Measurements from ENCODE around the gene BMPR1A.

DNA sequence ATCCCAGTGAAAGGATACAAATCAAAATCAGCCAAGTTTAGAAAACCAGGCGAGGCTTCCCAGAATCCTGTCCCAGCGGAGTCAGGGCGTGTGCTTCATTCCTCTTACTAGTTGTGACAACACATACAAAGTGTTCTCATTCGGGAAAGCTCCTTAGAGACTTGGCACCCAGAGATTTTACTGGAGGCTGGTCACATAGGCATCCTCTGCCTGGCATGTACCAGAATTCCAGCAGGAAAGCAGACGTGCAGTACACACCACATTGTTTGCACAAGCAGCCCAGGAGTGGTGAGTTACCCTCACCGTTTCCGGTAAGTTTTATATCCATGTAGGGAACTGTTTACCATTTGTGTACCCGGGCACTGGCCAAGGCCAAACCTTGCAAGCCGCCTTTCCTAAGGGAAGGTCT is 166.1 kb downstream of the BMPR1A start:
- TF ChIP-seq, protein P1, sequence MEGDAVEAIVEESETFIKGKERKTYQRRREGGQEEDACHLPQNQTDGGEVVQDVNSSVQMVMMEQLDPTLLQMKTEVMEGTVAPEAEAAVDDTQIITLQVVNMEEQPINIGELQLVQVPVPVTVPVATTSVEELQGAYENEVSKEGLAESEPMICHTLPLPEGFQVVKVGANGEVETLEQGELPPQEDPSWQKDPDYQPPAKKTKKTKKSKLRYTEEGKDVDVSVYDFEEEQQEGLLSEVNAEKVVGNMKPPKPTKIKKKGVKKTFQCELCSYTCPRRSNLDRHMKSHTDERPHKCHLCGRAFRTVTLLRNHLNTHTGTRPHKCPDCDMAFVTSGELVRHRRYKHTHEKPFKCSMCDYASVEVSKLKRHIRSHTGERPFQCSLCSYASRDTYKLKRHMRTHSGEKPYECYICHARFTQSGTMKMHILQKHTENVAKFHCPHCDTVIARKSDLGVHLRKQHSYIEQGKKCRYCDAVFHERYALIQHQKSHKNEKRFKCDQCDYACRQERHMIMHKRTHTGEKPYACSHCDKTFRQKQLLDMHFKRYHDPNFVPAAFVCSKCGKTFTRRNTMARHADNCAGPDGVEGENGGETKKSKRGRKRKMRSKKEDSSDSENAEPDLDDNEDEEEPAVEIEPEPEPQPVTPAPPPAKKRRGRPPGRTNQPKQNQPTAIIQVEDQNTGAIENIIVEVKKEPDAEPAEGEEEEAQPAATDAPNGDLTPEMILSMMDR (IDR thresholded peaks at IDR 0.05), result no peak
- TF ChIP-seq POLR2AphosphoS5 (IDR thresholded peaks at IDR 0.05; ENCODE audit: low read depth, low read length), result no peak
- TF ChIP-seq, protein P2, sequence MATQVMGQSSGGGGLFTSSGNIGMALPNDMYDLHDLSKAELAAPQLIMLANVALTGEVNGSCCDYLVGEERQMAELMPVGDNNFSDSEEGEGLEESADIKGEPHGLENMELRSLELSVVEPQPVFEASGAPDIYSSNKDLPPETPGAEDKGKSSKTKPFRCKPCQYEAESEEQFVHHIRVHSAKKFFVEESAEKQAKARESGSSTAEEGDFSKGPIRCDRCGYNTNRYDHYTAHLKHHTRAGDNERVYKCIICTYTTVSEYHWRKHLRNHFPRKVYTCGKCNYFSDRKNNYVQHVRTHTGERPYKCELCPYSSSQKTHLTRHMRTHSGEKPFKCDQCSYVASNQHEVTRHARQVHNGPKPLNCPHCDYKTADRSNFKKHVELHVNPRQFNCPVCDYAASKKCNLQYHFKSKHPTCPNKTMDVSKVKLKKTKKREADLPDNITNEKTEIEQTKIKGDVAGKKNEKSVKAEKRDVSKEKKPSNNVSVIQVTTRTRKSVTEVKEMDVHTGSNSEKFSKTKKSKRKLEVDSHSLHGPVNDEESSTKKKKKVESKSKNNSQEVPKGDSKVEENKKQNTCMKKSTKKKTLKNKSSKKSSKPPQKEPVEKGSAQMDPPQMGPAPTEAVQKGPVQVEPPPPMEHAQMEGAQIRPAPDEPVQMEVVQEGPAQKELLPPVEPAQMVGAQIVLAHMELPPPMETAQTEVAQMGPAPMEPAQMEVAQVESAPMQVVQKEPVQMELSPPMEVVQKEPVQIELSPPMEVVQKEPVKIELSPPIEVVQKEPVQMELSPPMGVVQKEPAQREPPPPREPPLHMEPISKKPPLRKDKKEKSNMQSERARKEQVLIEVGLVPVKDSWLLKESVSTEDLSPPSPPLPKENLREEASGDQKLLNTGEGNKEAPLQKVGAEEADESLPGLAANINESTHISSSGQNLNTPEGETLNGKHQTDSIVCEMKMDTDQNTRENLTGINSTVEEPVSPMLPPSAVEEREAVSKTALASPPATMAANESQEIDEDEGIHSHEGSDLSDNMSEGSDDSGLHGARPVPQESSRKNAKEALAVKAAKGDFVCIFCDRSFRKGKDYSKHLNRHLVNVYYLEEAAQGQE (IDR thresholded peaks at IDR 0.05; ENCODE audit: insufficient read depth in 1 of 2, low read depth in 2 of 2, low read length in 1 of 2), result no peak
- TF ChIP-seq TCF7L2 (IDR thresholded peaks at IDR 0.05; ENCODE audit: low read depth, low read length), result no peak
- TF ChIP-seq SIN3A (IDR thresholded peaks at IDR 0.05; ENCODE audit: borderline replicate concordance, insufficient read depth, low read depth, low read length), result no peak

All from Panc1 (cell line).